HG03103 (cell line): ENCODE measurements around the gene FCN1.

Experiments used
- ATAC-seq: cut with Tn5 transposase; IDR thresholded peaks from one replicate; pipeline ENCODE4 v1.9.1; 2021; ENCODE audit warnings: low read depth; ENCODE audit not compliant: unreplicated experiment

The FCN1 gene

DNA sequence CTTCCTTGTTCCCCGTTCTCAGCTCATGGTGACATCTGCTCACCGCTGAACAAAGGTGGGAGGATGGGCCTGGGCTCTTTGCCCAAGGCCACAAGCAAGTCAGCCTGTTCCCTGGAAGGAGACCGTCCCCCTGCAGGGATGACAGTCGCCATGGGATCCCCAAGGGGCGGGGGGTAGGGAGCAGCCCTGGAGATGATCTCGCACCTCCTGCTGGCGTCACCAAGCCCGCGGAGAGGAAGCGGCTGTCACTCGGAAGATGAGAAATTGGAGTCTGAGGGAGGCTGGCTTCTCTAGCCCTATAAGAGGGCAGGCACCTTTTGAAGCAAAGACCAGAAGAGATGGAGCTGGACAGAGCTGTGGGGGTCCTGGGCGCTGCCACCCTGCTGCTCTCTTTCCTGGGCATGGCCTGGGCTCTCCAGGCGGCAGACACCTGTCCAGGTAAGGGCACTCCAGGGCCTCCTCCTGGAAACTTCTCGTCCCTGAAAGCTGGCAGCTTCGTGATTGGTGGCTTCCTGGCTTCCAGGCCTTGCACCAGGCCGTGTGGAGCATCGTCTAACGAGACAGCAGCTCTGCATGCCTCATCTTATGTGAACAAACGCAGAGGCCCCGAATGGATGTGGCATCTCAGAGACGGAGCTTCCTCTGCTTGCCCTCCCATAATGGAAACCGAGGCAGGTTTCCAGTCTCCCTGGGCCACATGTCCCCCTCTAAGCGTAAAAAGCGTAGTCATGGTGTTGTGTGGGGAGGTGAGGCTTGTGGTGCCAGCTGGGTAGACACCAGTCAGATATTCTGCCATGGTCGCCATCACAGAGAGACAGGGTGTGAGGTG lies 37.0 kb downstream of the FCN1 start, which contains the start of gene FCN2:
FCN2 (plus strand) TSS at position 327 of the 829 bp plus-strand sequence; CDS start at position 339, 12 bp downstream.
- no peak for ATAC-seq

DNA sequence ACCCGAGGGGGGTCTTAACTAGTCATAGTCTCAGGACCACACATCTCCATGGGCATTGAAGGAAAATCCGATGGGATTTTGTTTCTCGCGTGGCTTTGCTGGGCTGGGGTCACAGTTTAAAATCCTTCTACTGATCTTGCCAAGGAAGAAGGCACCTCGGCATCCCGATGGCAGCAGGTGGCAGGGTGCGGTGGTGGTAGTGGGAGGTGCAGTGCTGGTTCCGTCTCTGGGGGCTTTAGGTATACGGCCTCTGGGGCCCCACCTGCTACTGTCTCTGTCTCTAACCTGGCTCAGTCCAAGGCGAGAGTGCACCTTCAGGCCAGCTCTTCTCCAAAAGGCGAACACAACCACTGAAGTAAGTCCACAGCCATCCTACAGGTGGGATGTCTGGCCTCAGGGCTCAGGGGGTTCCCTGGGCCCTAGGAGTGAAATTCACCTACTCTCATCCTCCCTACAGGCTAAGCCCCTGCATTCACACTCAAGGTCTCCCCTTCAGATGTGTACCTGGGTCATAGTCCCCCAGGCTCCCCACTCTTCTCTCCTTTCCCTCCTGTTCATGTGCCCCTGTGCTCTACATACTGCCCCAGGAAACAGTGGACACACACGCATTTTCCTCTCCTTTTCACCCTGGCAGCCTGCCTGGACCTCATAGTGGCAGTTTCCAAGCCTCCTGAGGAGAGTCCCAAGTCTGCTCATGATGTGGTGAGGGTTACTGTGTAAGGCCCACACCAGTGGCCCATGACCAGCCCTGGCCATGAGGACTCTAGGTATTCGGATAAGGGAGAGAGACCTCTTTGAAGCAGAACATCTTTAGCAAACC lies 37.8 kb downstream of the FCN1 start:
- no peak for ATAC-seq

DNA sequence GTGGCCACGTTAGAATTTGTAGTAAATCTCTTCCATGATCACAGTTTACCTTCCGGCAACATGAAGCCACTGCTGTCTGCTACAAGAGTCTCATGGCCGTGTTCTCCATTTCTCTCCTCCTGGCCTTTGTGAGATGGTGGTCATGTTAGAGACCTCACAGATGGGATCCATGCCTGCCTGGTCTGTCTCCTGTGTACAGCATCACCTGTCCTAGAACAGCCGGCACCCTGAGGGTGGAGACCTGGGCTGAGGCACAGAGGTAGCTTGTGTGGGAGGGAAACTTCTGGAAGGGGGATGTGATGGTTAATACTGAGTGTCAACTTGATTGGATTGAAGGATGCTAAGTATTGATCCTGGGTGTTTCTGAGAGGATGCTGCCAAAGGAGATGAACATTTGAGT lies 40.2 kb downstream of the FCN1 start:
- ATAC-seq = no peak

GRCh38 chr9:134875371-134875770 lies 42.3 kb downstream of the FCN1 start:
- ATAC-seq = no peak

DNA sequence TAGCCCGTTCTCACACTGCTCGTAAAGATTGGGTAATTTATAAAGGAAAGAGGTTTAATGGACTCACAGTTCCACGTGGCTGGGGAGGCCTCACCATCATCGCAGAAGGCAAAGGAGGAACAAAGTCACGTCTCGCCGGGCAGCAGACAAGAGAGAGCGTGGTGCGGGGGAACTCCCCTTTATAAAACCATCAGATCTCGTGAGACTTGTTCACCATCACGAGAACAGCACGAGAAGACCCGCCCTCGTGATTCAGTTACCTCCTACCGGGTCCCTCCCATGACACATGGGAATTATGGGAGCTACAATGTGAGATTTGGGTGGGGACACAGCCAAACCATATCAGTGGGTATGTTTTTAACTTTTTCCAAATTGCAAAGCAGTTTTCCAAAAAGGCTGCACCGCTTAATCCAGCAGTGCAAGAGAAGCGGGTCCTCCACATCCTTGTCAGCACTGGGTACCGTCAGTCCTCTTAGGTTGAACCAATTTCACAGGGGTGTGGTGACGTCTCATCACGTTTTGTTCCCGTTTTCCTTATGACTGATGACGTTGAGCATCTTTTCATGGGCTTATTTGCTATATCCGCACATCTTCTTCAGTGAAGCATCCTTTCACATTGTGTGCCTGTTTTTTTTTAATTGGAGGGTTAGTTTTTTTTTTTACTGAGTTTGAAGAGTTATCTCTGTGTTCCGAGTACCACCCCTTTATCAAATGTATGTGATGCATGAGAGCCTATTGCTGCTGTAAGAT lies 45.1 kb downstream of the FCN1 start:
- ATAC-seq = no peak

GRCh38 chr9:134871697-134872340 lies 45.9 kb downstream of the FCN1 start:
- no peak for ATAC-seq

- no peak for ATAC-seq
Measured at GRCh38 chr9:134870746-134871662, 46.7 kb downstream of the FCN1 start.

DNA sequence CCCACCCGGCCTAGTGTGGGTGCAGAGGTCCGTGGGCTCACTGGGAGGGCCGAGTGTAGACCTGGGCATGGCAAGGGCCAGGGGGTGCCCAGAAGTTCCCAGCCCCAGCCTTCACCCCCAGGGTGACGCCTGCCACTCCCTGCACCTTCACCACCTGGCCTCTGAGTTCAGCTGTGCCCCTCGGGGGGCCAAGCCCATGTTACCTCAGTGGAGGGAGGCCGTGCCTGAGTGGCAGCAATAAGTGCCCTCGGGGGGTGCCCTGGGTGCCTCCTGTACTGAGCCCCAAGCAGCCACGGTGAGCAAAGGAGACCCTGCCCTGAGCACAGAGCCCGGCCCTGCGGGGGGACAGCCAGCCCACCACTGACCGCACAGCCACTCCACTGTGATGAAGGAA lies 47.4 kb downstream of the FCN1 start:
- no peak for ATAC-seq

GRCh38 chr9:134869554-134870300 lies 48.0 kb downstream of the FCN1 start:
- no peak for ATAC-seq

DNA sequence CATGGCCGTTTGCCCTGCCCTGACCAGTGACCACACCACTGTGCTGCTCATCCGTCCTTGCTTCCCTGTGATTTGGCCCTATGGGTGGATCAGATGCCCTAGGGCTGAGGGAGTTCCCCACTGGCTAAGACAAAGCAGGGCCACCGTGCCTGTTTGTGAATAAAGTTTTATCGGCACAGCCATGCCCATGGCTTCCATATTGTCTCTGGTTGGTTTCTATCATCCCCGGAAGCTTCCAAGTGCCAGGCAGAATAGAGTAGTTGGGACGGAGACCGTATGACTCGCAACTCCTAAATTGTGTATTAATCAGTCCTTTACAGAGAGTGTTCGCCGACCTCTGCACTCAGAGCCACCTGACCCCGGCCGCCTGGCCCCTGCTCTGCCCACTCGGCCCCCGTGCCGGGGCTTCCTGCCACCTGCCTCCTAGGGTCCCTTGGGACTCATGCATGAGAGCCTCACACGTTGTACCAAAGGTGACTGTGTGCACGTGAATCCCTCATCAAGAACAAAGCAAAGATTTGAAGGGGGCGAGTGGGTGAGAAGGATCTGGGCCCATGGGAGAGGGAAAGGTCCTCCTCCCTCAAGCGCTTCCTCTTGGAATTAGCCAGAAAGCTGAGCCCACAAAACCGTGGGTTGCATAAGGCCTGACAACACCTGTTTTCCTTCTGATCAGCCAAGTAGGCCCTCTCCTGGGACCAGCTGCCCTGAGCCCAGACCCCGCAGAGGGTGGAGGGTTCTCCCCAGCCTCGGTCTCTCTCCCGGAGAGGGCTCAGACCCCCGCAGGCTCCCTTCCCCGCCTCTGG lies 48.8 kb downstream of the FCN1 start:
- ATAC-seq = no peak

DNA sequence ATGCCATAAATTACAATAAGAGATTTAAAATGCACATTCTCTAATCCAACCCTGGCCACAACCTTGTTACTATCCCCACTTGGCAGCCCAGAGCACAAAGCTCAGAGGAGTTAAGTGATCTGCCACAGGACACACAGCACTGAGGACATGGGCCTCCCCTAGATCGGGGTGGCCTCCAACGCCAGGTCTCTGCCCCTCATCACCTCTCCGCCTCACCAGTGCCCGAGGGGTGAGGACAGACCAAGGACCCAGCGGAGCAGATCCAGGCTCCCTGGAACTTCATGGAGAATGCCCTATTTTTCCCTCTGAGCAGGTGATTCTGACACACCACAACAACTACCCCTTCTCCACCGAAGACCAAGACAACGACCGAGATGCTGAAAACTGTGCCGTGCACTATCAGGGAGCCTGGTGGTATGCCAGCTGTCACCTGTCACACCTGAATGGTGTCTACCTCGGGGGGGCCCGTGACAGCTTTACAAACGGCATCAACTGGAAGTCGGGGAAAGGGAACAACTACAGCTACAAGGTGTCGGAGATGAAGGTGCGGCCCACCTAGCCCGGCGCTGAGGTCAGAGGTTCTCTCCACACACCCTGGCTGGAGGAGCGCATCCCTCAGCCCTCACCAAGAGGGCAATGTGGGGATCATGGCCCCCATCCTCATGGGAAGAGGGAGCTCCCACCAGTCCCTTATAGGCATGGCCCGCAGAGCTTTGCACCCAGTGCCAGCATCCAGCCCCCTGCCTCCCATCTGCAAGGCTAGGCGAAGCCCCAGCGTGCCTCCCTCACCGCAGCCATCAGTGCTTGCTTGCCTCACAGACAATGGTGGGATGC lies 49.6 kb downstream of the FCN1 start:
- ATAC-seq = no peak

DNA sequence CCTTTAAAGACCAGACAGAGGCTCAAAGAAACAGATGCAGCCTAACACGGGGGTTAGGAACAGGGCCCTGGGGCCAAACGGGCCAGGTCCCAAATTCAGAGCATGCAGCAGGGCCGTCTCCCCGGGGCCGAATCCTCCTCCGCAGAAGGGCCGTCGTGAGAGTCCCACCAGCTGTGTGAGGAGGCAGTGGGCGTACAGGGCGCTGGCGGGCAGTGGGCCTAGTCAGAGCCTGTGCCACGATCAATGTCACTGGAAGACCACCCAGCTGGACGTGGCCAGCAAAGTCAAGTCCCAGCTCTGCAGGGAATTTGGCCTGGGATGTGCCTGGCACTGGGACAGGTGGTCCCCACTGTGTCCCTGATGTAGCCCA lies 52.9 kb downstream of the FCN1 start:
- ATAC-seq = no peak

GRCh38 chr9:134863941-134864820 lies 53.5 kb downstream of the FCN1 start:
- ATAC-seq = no peak

GRCh38 chr9:134863306-134863902 lies 54.3 kb downstream of the FCN1 start:
- ATAC-seq = no peak

DNA sequence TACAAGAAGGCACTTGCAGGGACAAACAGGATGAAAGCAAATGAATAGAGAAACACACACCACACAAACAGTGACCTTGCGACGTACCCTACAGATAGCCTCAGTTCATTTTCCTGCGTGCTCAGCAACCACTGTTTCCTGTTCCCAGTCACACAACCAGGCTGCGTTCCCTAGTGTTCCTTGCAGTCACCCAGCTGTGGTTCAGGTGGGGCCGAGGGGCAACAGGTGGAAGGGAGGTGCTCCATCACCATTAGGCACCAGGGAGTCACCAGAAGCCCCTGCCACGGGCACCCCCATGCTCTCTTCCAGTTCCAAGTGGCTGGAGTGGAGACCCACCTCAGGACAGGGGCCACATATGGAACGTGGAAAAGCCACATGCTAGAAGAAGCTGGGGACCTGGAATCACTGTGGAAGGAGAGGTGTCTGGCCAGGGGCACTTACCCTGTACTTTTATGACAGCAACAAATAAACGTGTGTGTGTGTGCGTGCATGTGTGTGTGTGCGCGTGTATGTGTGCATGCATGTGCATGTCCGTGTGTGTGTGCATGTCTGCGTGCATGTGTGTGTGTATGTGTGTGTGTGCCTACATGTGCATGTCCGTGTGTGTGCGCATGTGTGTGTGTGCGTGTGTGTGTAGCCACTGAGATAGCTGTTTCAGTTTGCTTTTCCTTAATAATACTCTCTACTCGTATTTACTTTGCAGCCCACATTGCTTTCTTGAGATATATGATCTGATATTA lies 55.9 kb downstream of the FCN1 start:
- no peak for ATAC-seq
